K562 (cell line): ENCODE results near the gene TP73. TPM values are rescaled to one million over a fixed set of nuclear protein-coding genes. Genes with fewer than 3 reads are reported as not detected.

ENCODE experiments used
- BCLAF1 ChIP-seq, 2 experiments: fragments of 450-650 bp in 1 of 2; IDR thresholded peaks; 2 replicates each; pipeline ENCODE4 v1.6.1; 2011 to 2017; ENCODE audit warnings: low read depth in 2 of 2, antibody characterized with exemption in 1 of 2, borderline replicate concordance in 1 of 2, low read length in 1 of 2, mild to moderate bottlenecking in 1 of 2, mixed read lengths in 1 of 2; ENCODE audit not compliant: control insufficient read depth in 1 of 2
- CCNT2 ChIP-seq: IDR thresholded peaks from 2 replicates; pipeline ENCODE4 v1.6.1; 2011; ENCODE audit warnings: borderline replicate concordance, low read depth, mild to moderate bottlenecking, moderate library complexity, mixed read lengths, low read length; ENCODE audit not compliant: insufficient read length; ENCODE audit errors: extremely low read depth
- ESRRB ChIP-seq: fragments of 250-450 bp; sonication (Bioruptor Pico); IDR thresholded peaks from 2 replicates; pipeline ENCODE4 v1.5.0; 2020; ENCODE audit warnings: mild to moderate bottlenecking, moderate library complexity, borderline replicate concordance
- GABPB1 ChIP-seq: sonication (generic); formaldehyde crosslinking; IDR thresholded peaks from 2 replicates; pipeline ENCODE4 v1.8.0; 2022; ENCODE audit warnings: mild to moderate bottlenecking, missing genetic modification reagents
- KAT8 ChIP-seq: fragments of 450-650 bp; IDR thresholded peaks from 2 replicates; pipeline ENCODE4 v1.6.1; 2016; ENCODE audit warnings: low read depth, mild to moderate bottlenecking
- KLF6 ChIP-seq: fragments of 250-450 bp; sonication (Bioruptor Pico); IDR thresholded peaks from 2 replicates; pipeline ENCODE4 v1.4.0; 2020; ENCODE audit warnings: mild to moderate bottlenecking, moderate library complexity, borderline replicate concordance
- LEF1 ChIP-seq: fragments of 450-650 bp; IDR thresholded peaks from 2 replicates; pipeline ENCODE4 v1.6.1; 2016; ENCODE audit warnings: mild to moderate bottlenecking
- RFX7 ChIP-seq: fragments of 250-450 bp; sonication (Bioruptor Pico); IDR thresholded peaks from 2 replicates; pipeline ENCODE4 v1.5.1; 2021; ENCODE audit warnings: mild to moderate bottlenecking
- SAFB2 ChIP-seq: fragments of 200-400 bp; formaldehyde crosslinking; IDR thresholded peaks from 2 replicates; pipeline ENCODE4 v1.6.1; 2018; ENCODE audit warnings: borderline replicate concordance, low read length, low read depth, moderate library complexity; ENCODE audit not compliant: severe bottlenecking
- SNRNP70 ChIP-seq: fragments of 200-400 bp; formaldehyde crosslinking; optimal IDR thresholded peaks from 2 replicates; pipeline ENCODE3; 2017; ENCODE audit warnings: low read depth, low read length
- SREBF1 ChIP-seq: fragments of 150-350 bp; IDR thresholded peaks from 2 replicates; pipeline ENCODE4 v1.6.1; 2014; ENCODE audit warnings: antibody characterized with exemption, low read depth, low read length, borderline replicate concordance
- TEAD4 ChIP-seq, 2 experiments: sonication (generic) in 1 of 2; formaldehyde crosslinking in 1 of 2; IDR thresholded peaks; 2 replicates each; pipeline versions ENCODE4 v1.6.1 to v1.8.0; 2012 to 2022; ENCODE audit warnings: borderline replicate concordance in 1 of 2, inconsistent platforms in 1 of 2, low read length in 1 of 2, mild to moderate bottlenecking in 1 of 2, missing genetic modification reagents in 1 of 2
- TRIM24 ChIP-seq, 2 experiments: fragments of 450-650 bp; IDR thresholded peaks; 2 replicates each; pipeline ENCODE4 v1.6.1; 2016
- U2AF2 ChIP-seq: fragments of 200-400 bp; formaldehyde crosslinking; optimal IDR thresholded peaks from 2 replicates; pipeline ENCODE3; 2017; ENCODE audit warnings: low read depth, mild to moderate bottlenecking, low read length
- ZNF174 ChIP-seq: fragments of 250-450 bp; sonication (Bioruptor Pico); IDR thresholded peaks from 2 replicates; pipeline ENCODE4 v1.4.0; 2020; ENCODE audit warnings: mild to moderate bottlenecking
- ZNF175 ChIP-seq: fragments of 200-800 bp; sonication (Bioruptor generic); IDR thresholded peaks from 2 replicates; pipeline ENCODE4 v1.6.1; 2016; ENCODE audit warnings: low read depth, mild to moderate bottlenecking, missing genetic modification characterization, missing compliant biosample characterization
- ZNF589 ChIP-seq: fragments of 200-800 bp; sonication (Bioruptor generic); IDR thresholded peaks from 2 replicates; pipeline ENCODE4 v1.6.1; 2016; ENCODE audit warnings: low read depth, missing genetic modification characterization, missing compliant biosample characterization
- ZNF639 ChIP-seq, 2 experiments: fragments of 200-800 bp in 1 of 2; sonication (Bioruptor generic) in 1 of 2; sonication (generic) in 1 of 2; formaldehyde crosslinking in 1 of 2; IDR thresholded peaks in 1 of 2; conservative IDR thresholded peaks in 1 of 2; 2 replicates each; pipeline versions ENCODE4 v1.5.0 to v1.6.1; 2016 to 2020; ENCODE audit warnings: missing compliant biosample characterization in 1 of 2, missing genetic modification characterization in 1 of 2, missing genetic modification reagents in 1 of 2
- polyA plus RNA-seq, 8 experiments: library from polyadenylated mRNA; depleted of rRNA in 4 of 8; stranded (reverse) in 5 of 8; unstranded in 3 of 8; fragments of >200 nt; fragmentation: Nextera tagmentation in 2 of 8; fragmentation: Illumina TruSeq in 1 of 8; extraction: Ambion mirVana in 2 of 8; extraction: Trizol in 1 of 8; gene quantifications; 2 replicates each; pipeline versions ENCODE4 v1.2.1 to v1.2.3, GENCODE V29; 2011 to 2014; ENCODE audit warnings: inconsistent platforms in 1 of 8, missing spikeins in 1 of 8
- total RNA-seq, 7 experiments: library from RNA; depleted of rRNA in 6 of 7; stranded (reverse); fragments of >200 nt in 6 of 7; fragmentation: Illumina TruSeq in 2 of 7; extraction: Trizol in 2 of 7; gene quantifications; 2 replicates each; pipeline versions ENCODE4 v1.2.1 to v1.2.3, GENCODE V29; 2011 to 2021; ENCODE audit warnings: low replicate concordance in 1 of 7

The TP73 gene
- total and polyA plus RNA-seq, 9 of the 15 experiments (the other 6 are each of a cell fraction or from before 2014, with no cell fraction given), result 0.07 to 1.6 (median 0.40) TPM; not detected in 2

DNA sequence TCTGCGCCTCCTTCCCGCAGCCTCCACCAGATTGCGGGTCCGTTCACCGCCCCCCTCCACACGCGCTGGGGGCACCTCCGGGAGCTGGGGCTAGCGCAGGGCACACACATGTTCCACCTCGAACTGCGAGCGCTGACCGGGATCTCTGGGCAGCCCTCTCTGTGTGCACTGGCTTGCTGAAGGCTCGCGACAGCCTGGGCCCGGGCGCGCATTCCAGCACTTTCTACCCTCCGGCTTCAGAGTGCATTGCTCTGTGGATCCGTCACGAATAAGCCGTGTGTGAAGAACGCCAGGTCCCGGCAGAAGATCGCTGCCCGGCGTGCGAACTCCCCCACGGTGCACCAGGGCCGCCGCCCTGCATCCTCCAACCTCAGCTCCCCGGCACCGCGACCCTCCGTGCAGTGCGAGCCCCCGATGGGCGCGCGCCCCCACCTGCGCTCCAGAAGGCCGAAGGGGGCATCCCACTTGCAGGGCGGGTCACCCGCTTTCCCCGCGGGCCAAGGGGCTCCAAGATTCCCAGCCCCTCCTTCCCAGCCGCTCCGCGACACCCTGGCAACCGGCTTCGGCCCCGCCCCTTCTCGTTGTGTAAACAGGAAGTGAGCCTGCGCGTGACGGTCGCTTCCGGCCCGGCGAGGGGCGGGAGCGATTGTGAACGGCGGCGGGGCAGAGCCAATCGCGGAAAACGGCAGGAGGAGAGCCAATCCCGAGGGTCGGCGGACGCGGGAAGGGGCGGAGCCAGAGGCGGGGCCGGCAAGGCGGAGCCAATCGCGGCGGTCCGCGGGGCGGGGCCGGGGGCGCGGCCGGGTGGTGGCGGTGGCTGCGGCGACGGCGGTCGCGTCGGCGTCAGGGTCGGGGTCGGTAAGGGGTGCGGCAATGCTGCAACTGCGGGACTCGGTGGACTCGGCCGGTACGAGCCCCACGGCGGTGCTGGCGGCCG is 27.8 kb upstream of the TP73 start, which contains the start of gene TPRG1L (continued):
- no peak for TF ChIP-seq BCLAF1 (IDR thresholded peaks at IDR 0.05; ENCODE audit: borderline replicate concordance in 1 of 2, control insufficient read depth in 1 of 2, low read depth in 2 of 2, low read length in 1 of 2)
- TF ChIP-seq SREBF1, result no peak
- TF ChIP-seq ZNF639 (CRISPR knock-in tag; conservative IDR thresholded peaks at IDR 0.05 in 1 of 2, IDR thresholded peaks at IDR 0.05 in 1 of 2), result no peak
- no peak for TF ChIP-seq ESRRB (CRISPR knock-in tag)
- TF ChIP-seq TEAD4 (IDR thresholded peaks at IDR 0.05; ENCODE audit: low read length), result no peak
- TF ChIP-seq TEAD4 (CRISPR knock-in tag; IDR thresholded peaks at IDR 0.05; ENCODE audit: borderline replicate concordance), result no peak
- TF ChIP-seq RFX7, result no peak
- no peak for TF ChIP-seq ZNF174
- peak; percentile 73 for TF ChIP-seq CCNT2
- no peak for TF ChIP-seq ZNF175 (CRISPR knock-in tag)
- no peak for TF ChIP-seq KAT8
- TF ChIP-seq ZNF589 (CRISPR knock-in tag), result no peak
- no peak for TF ChIP-seq U2AF2
- TF ChIP-seq GABPB1, result peak; percentile 94
- no peak for TF ChIP-seq KLF6 (CRISPR knock-in tag)
- no peak for TF ChIP-seq TRIM24 (IDR thresholded peaks at IDR 0.05)
- TF ChIP-seq LEF1, result no peak
- TF ChIP-seq SAFB2, result no peak
- TF ChIP-seq SNRNP70, result no peak
